Measurements from ENCODE around the gene KCNQ4.

DNA sequence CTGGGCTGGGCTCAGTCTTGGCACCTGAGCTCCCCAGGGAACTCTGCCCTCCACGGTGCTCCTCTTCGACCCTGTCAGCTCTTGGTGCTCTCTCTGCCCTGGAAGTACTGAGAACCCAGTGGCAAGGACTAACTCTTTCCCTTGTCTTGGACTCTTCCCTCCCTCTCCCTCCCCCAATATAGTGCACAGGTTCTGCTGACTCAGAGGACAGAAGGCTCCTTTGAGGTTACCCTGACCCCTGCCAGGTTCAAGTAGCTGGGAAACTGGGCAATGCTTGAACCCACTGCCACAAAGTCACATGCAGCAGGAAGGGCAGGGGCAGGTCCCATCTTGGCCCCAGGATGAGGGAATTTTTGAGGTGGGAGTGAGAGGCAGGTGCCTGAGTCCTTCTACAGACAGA lies 20.3 kb downstream of the KCNQ4 start:
- TF ChIP-seq, protein P1, sequence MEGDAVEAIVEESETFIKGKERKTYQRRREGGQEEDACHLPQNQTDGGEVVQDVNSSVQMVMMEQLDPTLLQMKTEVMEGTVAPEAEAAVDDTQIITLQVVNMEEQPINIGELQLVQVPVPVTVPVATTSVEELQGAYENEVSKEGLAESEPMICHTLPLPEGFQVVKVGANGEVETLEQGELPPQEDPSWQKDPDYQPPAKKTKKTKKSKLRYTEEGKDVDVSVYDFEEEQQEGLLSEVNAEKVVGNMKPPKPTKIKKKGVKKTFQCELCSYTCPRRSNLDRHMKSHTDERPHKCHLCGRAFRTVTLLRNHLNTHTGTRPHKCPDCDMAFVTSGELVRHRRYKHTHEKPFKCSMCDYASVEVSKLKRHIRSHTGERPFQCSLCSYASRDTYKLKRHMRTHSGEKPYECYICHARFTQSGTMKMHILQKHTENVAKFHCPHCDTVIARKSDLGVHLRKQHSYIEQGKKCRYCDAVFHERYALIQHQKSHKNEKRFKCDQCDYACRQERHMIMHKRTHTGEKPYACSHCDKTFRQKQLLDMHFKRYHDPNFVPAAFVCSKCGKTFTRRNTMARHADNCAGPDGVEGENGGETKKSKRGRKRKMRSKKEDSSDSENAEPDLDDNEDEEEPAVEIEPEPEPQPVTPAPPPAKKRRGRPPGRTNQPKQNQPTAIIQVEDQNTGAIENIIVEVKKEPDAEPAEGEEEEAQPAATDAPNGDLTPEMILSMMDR (IDR thresholded peaks at IDR 0.05; ENCODE audit: extremely low read depth in 1 of 2, insufficient read depth in 1 of 2, low read depth in 1 of 2, low read length in 2 of 2): no peak
- TF ChIP-seq EZH2 (IDR thresholded peaks at IDR 0.05; ENCODE audit: borderline replicate concordance, low read depth, low read length, severe bottlenecking) (no peak), POLR2A (IDR thresholded peaks at IDR 0.05; ENCODE audit: low read depth, low read length) (no peak)
- TF ChIP-seq, protein P2, sequence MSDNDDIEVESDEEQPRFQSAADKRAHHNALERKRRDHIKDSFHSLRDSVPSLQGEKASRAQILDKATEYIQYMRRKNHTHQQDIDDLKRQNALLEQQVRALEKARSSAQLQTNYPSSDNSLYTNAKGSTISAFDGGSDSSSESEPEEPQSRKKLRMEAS (IDR thresholded peaks at IDR 0.05; ENCODE audit: insufficient read depth, insufficient read length): no peak
